Ishikawa (cell line): ENCODE results near the gene SNX17.
A peak's percentile ranks its signal among the peaks of the same experiment; 100 is the strongest.

Experiments
- CEBPB ChIP-seq: IDR thresholded peaks from 2 replicates; pipeline ENCODE4 v1.6.1; 2012
- CREB1 ChIP-seq: IDR thresholded peaks from 2 replicates; pipeline ENCODE4 v1.6.1; 2012; ENCODE audit warnings: low read depth
- EGR1 ChIP-seq: IDR thresholded peaks from 2 replicates; pipeline ENCODE4 v1.6.1; 2012
- EP300 ChIP-seq: IDR thresholded peaks from 2 replicates; pipeline ENCODE4 v1.6.1; 2012; ENCODE audit warnings: borderline replicate concordance
- FOXM1 ChIP-seq: IDR thresholded peaks from 2 replicates; pipeline ENCODE4 v1.6.1; 2012; ENCODE audit warnings: low read depth, borderline replicate concordance
- MAX ChIP-seq: IDR thresholded peaks from 2 replicates; pipeline ENCODE4 v1.6.1; 2012
- NFIC ChIP-seq: IDR thresholded peaks from 2 replicates; pipeline ENCODE4 v1.6.1; 2012
- RAD21 ChIP-seq: IDR thresholded peaks from 2 replicates; pipeline ENCODE4 v1.6.1; 2012; ENCODE audit warnings: low read depth
- REST ChIP-seq: IDR thresholded peaks from 2 replicates; pipeline ENCODE4 v1.6.1; 2012; ENCODE audit warnings: low read depth, mild to moderate bottlenecking
- TAF1 ChIP-seq: IDR thresholded peaks from 2 replicates; pipeline ENCODE4 v1.6.1; 2012; ENCODE audit warnings: low read depth, mild to moderate bottlenecking
- TCF12 ChIP-seq: IDR thresholded peaks from 2 replicates; pipeline ENCODE4 v1.6.1; 2012; ENCODE audit warnings: low read depth
- TEAD4 ChIP-seq: IDR thresholded peaks from 2 replicates; pipeline ENCODE4 v1.6.1; 2012
- USF1 ChIP-seq: IDR thresholded peaks from 2 replicates; pipeline ENCODE4 v1.6.1; 2012
- YY1 ChIP-seq: IDR thresholded peaks from 2 replicates; pipeline ENCODE4 v1.6.1; 2012; ENCODE audit warnings: low read depth
- ZBTB7A ChIP-seq: IDR thresholded peaks from 2 replicates; pipeline ENCODE4 v1.6.1; 2012; ENCODE audit warnings: low read depth

Gene SNX17

GRCh38 chr2:27369471-27370025 is 868 bp upstream of the SNX17 start:
- no peak for TF ChIP-seq TAF1
- peak; percentile 31; the same call in 1 of the 2 replicates for TF ChIP-seq NFIC

- TF ChIP-seq ZBTB7A (no peak), MAX (peak; percentile 94)
Observed at GRCh38 chr2:27370816-27371620, 602 bp downstream of the SNX17 start.

- TF ChIP-seq TCF12 (no peak), RAD21 (no peak), ZBTB7A (no peak), CREB1 (no peak), YY1 (no peak), TEAD4 (no peak), MAX (no peak), TAF1 (no peak), EP300 (no peak), USF1 (no peak), REST (no peak), FOXM1 (no peak), EGR1 (no peak), CEBPB (no peak), NFIC (no peak)
Observed at GRCh38 chr2:27372937-27373336, 2.5 kb downstream of the SNX17 start.

- no peak for TF ChIP-seq FOXM1
- no peak for TF ChIP-seq TAF1
- no peak for TF ChIP-seq YY1
- TF ChIP-seq REST: no peak
- no peak for TF ChIP-seq TCF12
- no peak for TF ChIP-seq EGR1
- TF ChIP-seq TEAD4: no peak
- no peak for TF ChIP-seq NFIC
- TF ChIP-seq CEBPB: no peak
- TF ChIP-seq MAX: no peak
- TF ChIP-seq EP300: no peak
- TF ChIP-seq RAD21: no peak
Observed at GRCh38 chr2:27373567-27373966, 3.2 kb downstream of the SNX17 start.

- no peak for TF ChIP-seq TAF1
- no peak for TF ChIP-seq CEBPB
- no peak for TF ChIP-seq MAX
Observed at GRCh38 chr2:27375513-27376099, 5.2 kb downstream of the SNX17 start.

GRCh38 chr2:27376151-27376865 is 5.9 kb downstream of the SNX17 start:
- TF ChIP-seq USF1 (no peak), MAX (no peak), YY1 (no peak)
